ENCODE results near the gene PCBP3.

PCBP3 gene

DNA sequence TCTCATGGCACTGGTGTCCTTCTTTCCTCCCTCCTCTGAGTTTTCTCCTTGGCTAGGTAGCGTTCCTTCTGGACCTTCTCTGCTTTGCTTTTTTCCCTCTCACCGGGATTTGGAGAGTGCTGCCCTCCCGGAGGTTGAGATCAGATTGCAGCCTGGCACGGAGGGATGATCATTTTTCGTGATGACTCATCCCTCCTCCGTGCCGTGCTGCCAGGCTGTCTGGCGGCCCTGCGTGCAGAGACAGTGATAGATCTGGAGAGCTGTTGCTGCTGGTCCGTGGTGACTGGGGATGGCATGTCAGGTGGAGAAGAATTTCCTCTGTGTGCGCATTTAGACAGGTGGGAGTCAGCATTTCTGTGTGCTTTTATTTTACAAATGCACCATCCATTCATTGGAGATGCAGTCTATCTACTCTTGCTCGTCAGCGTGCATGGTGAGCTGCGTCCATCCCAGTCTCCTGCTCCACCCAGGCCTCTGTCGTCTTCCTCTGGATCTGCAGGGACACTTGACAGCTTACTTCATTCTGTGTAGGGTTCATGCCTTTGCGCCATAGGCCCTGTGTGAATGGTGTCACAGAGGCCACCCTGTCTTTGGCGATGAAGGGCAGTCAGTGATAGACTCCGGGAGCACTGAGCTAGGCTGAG is 104.4 kb downstream of the PCBP3 start:
- peak in 25 of 58 donors; percentile 10 to 69 (median 35) for DNase-seq

DNA sequence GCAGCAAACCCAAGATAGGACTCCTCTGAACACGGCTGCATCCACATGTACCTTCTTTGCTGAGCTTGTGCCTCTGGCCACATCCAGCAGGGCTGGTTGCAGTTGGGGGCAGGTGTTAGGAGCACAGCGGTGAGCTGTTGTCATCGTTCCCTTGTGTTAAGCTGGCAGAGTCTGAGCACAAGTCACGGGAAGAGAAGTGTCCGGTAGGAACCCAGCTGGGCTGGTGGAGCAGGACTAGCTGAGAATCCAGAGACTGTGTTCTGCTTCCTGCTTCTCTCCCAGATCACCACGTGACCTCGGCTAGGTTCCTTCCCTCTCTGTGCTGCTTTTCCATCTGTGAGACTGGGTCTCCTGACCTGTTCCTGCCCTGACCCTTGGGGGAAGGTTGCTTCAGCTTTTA is 105.1 kb downstream of the PCBP3 start:
- DNase-seq, result peak in 1 of 58 donors; percentile 5

GRCh38 chr21:45749974-45750373 is 106.4 kb downstream of the PCBP3 start:
- no peak for DNase-seq

GRCh38 chr21:45750936-45751335 is 107.4 kb downstream of the PCBP3 start:
- DNase-seq, result no peak

DNA sequence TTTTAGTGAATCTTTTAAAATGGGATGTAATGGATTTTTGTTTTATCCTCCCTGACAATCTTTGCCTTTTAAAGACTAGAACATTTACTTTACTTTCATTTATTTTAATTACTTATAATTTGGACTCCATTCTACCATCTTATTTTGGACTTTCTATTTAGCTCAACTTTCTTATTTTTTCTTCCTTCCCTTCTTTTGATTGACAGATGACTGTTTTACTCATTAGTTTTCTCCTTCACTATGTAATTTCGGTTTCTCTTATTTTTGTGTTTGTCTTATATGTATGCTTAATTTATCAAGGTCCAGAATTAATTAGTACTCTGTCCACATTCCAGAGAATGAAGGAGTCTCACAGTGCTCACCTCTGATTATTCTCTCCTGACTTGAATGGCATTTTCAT is 109.9 kb downstream of the PCBP3 start:
- no peak for DNase-seq

DNA sequence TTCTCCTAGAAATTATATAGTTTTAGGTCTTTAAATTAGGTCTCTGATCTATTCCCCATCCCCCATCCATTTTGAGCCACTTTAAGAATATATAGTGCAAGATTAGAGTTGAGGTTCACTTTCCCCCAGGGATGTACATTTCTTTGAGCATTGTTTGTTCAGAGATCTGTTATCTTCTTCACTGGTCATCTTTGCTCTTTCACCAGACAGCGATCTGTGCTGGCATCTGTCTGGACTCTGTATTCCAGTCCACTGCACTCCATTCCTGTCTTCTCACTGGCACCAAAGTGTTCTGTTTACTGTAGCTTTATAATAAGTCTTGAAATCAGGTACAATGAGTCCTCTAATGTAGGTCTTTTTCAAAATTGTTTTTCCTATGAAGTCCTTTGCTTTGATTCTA is 112.5 kb downstream of the PCBP3 start:
- DNase-seq, result no peak

- DNase-seq, result no peak
These were observed 113.1 kb downstream of the PCBP3 start for GRCh38 chr21:45756669-45757068.

DNA sequence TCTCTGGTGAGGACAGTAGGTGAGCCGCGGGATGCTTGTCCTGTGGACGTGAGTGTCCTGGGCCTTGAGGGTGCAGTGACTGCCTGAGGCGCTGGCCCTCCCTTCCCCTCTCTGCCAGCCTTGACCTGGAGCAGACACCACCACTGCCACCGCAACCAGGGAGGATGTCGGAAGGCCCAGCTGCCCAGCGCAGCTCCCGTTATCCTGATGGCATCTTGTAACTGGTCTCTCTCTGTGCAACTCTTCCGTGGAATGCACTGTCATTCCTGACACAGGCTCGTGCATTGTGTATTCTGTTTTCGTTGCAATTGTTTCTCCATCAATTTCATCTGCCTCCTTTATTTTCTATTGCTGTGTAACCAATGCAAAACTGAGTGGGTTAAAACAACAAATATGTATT is 118.2 kb downstream of the PCBP3 start:
- no peak for DNase-seq

- DNase-seq, result no peak
These were observed 119.5 kb downstream of the PCBP3 start for GRCh38 chr21:45763074-45763473.

- no peak for DNase-seq
These were observed 120.0 kb downstream of the PCBP3 start for GRCh38 chr21:45763506-45763905.

DNA sequence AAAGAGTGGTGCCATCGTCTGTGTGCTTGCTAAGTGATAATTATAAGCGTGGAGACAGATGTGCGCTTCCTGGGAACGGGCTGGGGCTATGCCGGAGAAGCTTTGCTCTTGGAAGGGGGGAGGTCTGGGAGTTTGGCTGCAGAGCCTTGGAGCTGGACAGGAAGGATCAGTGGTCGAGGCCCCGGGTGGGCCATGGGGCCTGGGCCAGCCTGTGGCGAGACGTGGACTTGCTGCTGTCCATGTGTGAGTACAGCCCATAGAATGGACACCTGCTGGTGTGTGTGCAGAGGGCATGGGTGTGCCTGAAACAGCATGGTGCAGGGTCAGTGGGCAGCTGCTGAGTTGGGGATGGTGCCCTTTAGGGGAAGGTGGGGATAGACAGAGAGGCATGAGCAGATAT is 121.3 kb downstream of the PCBP3 start:
- DNase-seq, result no peak

DNA sequence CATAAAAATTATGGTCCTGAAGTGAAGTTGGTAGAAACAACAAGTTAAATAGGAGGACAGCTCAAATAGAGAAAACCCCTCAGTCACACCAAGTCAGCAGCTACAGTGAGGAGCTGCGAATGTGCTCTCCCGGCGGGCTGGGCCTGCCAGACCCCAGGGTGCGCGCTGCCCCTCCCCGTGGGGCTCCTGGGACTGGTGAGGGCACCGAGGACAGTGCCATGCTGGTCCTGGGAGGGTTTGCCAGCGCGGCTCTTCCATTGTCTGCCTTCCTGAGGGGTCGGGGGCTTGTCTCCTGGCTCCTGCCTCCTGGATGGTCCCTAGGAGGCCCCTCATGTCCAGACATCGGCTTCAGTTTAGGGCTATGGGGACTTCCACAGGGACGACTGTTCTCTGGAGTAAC is 121.8 kb downstream of the PCBP3 start:
- DNase-seq, result no peak

DNA sequence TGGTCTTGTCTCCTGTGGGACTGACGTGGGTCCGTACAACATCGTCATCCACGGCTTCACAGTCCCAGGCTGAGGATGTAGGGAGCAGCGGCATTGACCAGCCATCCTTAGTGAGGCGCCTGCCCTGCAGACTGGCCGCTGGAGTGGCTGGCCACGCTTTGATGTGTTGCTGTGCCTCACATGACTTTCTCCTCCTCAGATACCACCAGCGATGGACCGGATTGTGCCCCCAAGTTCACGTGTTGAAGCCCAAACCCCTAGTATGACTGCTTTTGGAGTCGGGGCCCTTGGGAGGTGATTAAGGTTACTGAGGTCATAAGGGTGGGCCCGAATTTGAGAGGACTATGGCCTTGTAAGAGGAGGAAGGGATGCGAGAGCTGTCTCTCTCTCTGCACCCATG is 122.5 kb downstream of the PCBP3 start:
- DNase-seq, result no peak

- DNase-seq, result no peak
These were observed 123.0 kb downstream of the PCBP3 start for GRCh38 chr21:45766501-45766900.

DNA sequence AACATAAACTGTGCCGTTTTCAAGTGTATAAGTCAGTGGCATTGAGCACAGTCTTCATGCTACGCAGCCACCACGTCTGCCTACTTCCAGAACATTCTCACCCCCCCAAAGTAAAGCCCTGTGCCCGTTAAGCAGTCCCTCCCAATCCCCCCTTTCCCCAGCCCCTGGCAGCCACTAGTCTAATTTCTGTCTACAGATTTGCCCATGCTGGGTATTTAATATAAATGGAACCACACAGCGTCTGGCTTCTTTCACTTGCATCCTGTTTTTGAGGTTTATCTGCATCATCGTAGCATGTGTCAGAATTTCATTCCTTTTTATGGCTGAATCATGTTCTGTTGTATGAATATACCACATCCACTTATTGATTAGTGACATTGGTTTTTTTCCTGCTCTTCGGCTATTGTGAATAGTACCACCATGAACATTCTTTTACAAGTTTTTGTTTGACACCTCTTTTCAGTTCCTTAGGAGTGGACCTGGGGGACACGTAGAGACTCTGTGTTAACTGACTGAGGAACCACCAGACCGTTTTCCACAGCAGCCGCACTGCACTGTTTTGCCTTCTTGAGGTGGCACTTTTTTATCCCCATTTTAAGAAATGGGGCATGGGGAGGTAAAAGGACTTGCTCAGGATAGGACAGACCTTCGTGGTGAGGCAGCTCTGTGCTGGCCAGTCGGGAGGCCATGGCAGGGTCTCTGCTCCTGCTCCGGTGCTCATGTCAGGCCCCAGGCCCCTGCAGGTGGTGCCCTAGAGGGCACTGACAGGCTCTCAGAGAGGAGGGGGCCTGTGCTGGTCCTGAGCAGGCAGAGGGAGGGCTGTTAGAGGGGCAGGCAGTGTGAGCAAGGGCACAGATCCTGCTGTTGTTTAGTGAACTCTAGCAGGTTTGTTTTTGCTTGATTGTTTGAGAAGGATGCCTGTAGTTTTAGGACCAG is 123.8 kb downstream of the PCBP3 start:
- no peak for DNase-seq

- no peak for DNase-seq
These were observed 124.7 kb downstream of the PCBP3 start for GRCh38 chr21:45768011-45768739.

GRCh38 chr21:45768740-45769048 is 125.2 kb downstream of the PCBP3 start:
- no peak for DNase-seq

DNA sequence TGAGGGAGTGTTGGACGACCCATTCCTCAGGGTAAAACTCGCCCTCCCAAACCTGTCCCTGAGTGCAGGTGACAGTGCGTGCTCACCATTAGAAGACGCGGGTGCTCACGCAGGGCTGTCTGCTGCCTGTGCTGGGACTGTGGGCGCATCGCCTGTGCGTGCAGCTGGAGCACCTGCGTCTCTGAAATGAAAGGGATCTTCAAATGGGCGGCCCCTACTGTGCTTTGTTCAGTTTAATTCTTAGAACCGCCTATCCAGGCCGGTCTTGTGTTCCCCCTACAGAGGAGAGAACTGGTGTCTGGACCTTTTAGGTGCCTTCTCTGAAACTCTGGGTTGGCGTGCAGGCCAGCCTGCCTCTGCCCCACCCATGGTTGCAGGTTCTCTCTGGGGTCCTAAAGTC is 125.8 kb downstream of the PCBP3 start:
- DNase-seq, result no peak

- DNase-seq, result no peak
These were observed 126.4 kb downstream of the PCBP3 start for GRCh38 chr21:45769896-45770295.

GRCh38 chr21:45772180-45772579 is 128.7 kb downstream of the PCBP3 start:
- DNase-seq, result no peak

DNA sequence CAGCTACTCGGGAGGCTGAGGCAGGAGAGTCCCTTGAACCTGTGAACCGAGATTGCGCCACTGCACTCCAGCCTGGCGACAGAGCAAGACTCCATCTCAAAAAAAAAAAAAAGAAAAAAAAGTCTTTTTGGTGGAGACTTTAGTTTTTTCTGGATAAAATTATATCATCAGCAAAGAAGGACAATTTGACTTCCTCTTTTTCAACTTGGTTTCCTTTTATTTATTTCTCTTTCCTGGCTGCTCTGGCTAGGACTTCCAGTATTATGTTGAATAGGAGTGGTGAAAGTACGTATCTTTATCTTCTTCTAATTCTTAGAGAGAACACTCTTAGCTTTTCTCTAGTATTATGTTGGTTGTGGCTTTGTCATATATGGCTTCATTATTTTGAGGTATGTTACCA is 130.8 kb downstream of the PCBP3 start:
- no peak for DNase-seq

GRCh38 chr21:45776971-45777370 is 133.4 kb downstream of the PCBP3 start:
- no peak for DNase-seq

Data from anterior cingulate cortex (tissue), 58 donors.